GM13977 (cell line): ENCODE measurements around the gene PTPRB.

Source experiments
- DNase-seq: peaks from one replicate; pipeline ENCODE4 v3.0.0; 2012; ENCODE audit warnings: low spot score
- CTCF ChIP-seq: IDR thresholded peaks from 2 replicates; pipeline ENCODE4 v1.5.1; 2012; ENCODE audit warnings: mild to moderate bottlenecking, control low read depth; ENCODE audit not compliant: insufficient read depth; ENCODE audit errors: extremely low read depth, missing control alignments
- in situ Hi-C: fragments of 300-500 bp; cut with MboI; formaldehyde crosslinking; loops from one replicate; pipeline ENCODE4 v1.12.0; 2022; ENCODE audit warnings: low sequenced_read_pairs, low pct_unique_long_range_greater_than_20kb, mixed read lengths, inconsistent platforms; ENCODE audit not compliant: unreplicated experiment

The PTPRB gene

DNA sequence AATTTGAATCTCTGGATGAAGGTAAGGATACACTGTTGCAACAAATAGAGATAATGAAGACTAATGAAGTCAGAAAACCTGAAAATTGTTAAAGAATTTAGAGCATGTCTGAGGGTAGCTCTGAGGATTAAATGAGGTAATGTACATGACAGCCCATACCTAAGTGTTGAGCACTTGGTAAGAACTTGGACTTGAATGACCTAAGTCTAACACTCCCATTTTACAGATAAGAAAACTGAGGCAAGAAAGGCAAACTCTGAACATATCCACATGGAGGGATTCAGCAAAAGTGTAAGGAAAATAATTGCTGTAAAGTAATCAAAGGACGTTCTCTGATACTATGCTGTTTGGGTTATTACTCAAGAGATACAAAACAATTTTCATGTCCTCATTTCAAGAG lies 29.0 kb downstream of the PTPRB start:
- in situ Hi-C loops, result no loop called here
- no peak for DNase-seq
- TF ChIP-seq CTCF, result no peak

DNA sequence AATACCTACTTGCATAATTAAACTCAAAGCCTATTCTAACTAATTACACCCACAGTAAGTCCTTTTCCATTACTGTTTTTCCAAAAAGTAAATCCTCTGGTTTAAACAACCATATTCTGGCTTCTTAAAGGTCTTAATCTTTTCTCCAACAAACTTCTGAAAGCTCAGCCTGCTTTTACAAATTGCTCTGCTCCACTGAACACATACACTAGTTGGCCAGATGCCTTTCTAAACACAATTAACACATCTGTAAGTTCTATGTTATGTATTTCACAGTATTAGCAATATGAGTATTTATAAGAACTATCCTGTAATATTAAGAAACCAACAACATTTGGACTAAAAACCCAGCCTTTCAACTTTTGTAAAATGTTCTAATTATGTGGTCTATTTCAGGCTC lies 30.1 kb downstream of the PTPRB start:
- TF ChIP-seq CTCF, result no peak
- in situ Hi-C loops, result no loop called here
- DNase-seq, result no peak

GRCh38 chr12:70605976-70606375 lies 31.3 kb downstream of the PTPRB start:
- no peak for DNase-seq
- no peak for TF ChIP-seq CTCF
- in situ Hi-C loops, result no loop called here

- in situ Hi-C loops, result no loop called here
- no peak for DNase-seq
- TF ChIP-seq CTCF, result no peak
Observed at GRCh38 chr12:70604662-70605061, 32.6 kb downstream of the PTPRB start.

DNA sequence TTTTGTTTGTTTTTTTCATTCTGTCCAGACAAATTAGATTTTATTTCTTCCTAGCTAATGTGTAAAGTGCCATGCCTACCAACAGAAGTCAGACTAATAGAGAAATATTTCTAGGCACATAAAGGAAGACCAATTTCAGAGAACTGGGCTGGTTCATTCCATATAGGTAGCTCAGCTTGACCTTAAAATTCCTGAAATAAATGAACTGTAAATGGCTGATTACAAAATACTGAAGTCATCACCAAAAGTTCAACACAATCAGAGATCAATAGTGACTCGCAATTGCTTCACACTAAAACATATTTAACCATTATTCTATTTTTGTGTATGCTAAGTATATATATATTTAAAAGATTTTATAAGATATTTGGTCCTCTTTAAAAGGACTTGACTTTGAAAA lies 34.2 kb downstream of the PTPRB start:
- no peak for DNase-seq
- in situ Hi-C loops, result no loop called here

DNA sequence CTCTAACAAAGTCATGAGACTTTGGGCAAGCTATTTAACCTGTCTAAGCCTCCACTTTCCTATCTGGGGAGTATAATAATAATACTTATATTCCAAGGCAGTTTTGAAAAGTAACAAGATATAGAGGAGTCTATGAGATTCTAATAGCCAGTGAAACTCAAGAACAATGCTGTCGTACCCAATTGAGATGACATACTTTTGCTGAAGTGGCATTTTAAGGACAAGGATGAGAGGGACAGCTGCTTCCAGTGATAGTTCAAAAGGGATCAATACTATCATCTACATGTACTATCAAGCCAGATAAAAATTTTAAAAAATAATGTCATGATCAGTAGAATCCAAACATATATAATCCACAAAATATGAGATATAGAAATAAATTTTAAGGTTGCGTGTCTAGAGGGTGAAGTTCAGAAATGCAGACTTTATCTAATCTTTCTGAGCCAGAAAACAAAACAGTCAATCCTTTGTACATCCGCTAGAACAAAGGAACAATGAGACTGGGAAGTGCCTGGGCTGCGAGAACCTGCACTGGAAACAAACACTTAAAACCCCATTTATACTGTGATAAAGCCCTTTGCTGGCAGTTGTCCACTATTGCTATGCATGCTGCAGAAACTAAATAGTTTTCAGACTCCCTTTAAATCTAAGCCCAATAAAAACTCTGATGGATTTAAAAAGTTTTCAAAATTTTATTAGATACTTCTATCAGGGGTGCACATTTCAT lies 38.6 kb downstream of the PTPRB start:
- no peak for DNase-seq
- in situ Hi-C loops, result no loop called here
- no peak for TF ChIP-seq CTCF

More for the DNA sequence above, 34.2 kb downstream of the PTPRB start:
- no peak for TF ChIP-seq CTCF
